ENCODE data around the gene C10orf71.

GRCh38 chr10:49364051-49364450 lies 65.1 kb downstream of the C10orf71 start:
- no peak for TF ChIP-seq EZH2phosphoT487 (IDR thresholded peaks at IDR 0.05; ENCODE audit: borderline replicate concordance, low read depth)
- TF ChIP-seq, protein P1, sequence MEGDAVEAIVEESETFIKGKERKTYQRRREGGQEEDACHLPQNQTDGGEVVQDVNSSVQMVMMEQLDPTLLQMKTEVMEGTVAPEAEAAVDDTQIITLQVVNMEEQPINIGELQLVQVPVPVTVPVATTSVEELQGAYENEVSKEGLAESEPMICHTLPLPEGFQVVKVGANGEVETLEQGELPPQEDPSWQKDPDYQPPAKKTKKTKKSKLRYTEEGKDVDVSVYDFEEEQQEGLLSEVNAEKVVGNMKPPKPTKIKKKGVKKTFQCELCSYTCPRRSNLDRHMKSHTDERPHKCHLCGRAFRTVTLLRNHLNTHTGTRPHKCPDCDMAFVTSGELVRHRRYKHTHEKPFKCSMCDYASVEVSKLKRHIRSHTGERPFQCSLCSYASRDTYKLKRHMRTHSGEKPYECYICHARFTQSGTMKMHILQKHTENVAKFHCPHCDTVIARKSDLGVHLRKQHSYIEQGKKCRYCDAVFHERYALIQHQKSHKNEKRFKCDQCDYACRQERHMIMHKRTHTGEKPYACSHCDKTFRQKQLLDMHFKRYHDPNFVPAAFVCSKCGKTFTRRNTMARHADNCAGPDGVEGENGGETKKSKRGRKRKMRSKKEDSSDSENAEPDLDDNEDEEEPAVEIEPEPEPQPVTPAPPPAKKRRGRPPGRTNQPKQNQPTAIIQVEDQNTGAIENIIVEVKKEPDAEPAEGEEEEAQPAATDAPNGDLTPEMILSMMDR (IDR thresholded peaks at IDR 0.05): no peak
- no peak for TF ChIP-seq JUND (IDR thresholded peaks at IDR 0.05)
- TF ChIP-seq, protein P2, sequence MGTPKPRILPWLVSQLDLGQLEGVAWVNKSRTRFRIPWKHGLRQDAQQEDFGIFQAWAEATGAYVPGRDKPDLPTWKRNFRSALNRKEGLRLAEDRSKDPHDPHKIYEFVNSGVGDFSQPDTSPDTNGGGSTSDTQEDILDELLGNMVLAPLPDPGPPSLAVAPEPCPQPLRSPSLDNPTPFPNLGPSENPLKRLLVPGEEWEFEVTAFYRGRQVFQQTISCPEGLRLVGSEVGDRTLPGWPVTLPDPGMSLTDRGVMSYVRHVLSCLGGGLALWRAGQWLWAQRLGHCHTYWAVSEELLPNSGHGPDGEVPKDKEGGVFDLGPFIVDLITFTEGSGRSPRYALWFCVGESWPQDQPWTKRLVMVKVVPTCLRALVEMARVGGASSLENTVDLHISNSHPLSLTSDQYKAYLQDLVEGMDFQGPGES (IDR thresholded peaks at IDR 0.05; ENCODE audit: low read depth, low read length): no peak
- no peak for TF ChIP-seq POLR2AphosphoS5 (IDR thresholded peaks at IDR 0.05; ENCODE audit: low read depth, low read length)

Data from SK-N-SH (cell line).